ENCODE measurements around the gene CTDSPL. TPM values are rescaled to one million over a fixed set of nuclear protein-coding genes. Genes with fewer than 3 reads are reported as not detected.

Gene CTDSPL
- total RNA-seq, 1 experiment from 2014 or later = 81.9 TPM

DNA sequence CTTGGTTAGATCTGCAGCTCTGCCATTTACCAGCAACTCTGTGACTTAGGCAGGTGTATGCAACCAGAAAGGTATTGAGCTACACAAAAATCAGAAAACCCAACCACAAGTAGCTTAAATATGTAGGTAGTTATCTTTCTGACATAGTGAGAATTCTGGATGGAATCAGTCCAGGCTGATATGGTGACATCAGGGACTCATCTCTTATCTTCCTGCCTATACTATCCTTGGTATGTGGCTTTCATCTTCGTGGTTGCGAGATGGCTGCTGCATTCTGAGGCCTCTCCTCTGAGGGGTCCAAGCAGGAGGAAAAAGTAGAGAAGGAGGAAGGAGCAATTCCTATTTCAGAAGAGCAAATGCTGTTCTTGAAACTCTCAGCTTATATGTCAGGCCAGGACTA is 40.0 kb downstream of the CTDSPL start:
- Mint-ChIP-seq H3K27me3 (ENCODE audit: unreplicated experiment) (no peaks in the 10 kb centered on the region), H3K9me3 (ENCODE audit: low read depth, unreplicated experiment) (no peaks in the 10 kb centered on the region), H3K4me3 (ENCODE audit: low read depth, unreplicated experiment) (no peak overlapping the region), H3K36me3 (ENCODE audit: insufficient read depth, unreplicated experiment) (peaks cover 5% of the 10 kb centered on the region), H3K4me1 (ENCODE audit: low read depth, unreplicated experiment) (peaks cover 42% of the 10 kb centered on the region), H3K27ac (ENCODE audit: unreplicated experiment) (no peak overlapping the region)
- TF ChIP-seq, protein P1, sequence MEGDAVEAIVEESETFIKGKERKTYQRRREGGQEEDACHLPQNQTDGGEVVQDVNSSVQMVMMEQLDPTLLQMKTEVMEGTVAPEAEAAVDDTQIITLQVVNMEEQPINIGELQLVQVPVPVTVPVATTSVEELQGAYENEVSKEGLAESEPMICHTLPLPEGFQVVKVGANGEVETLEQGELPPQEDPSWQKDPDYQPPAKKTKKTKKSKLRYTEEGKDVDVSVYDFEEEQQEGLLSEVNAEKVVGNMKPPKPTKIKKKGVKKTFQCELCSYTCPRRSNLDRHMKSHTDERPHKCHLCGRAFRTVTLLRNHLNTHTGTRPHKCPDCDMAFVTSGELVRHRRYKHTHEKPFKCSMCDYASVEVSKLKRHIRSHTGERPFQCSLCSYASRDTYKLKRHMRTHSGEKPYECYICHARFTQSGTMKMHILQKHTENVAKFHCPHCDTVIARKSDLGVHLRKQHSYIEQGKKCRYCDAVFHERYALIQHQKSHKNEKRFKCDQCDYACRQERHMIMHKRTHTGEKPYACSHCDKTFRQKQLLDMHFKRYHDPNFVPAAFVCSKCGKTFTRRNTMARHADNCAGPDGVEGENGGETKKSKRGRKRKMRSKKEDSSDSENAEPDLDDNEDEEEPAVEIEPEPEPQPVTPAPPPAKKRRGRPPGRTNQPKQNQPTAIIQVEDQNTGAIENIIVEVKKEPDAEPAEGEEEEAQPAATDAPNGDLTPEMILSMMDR (IDR thresholded peaks at IDR 0.05; ENCODE audit: unreplicated experiment) = no peak
- intact Hi-C loops (cut with micrococcal nuclease; ENCODE audit: unreplicated experiment) = no loop called here
- CTCF ChIA-PET = no interaction called here
- BruUV-seq (replicated peaks) = no TSS peak
- DNase-seq = no peak

DNA sequence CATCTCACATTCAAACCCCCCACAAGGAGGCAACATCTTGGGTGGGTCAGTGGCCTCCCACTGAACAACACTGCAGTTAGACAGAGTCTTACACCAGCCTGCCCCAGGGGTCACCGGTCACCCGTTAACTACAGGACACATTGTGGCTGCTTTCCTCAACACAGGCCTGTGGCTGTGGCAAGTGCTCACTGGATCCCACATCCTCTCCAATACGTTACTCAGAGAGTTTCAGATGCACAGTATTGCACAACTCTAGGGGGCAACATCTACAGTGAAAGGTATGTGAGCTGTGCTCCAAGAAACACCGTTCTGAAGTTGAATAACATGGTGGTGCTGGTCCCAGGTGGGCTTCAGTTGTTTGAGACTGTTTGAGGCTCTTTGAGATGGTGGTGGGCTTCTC is 41.0 kb downstream of the CTDSPL start:
- no peak overlapping the region for H3K4me3 Mint-ChIP-seq (ENCODE audit: low read depth, unreplicated experiment)
- no TSS peak for BruUV-seq (replicated peaks)
- H3K27me3 Mint-ChIP-seq (ENCODE audit: unreplicated experiment) = no peaks in the 10 kb centered on the region
- DNase-seq = no peak
- TF ChIP-seq, protein P1 (IDR thresholded peaks at IDR 0.05; ENCODE audit: unreplicated experiment) = no peak
- no peak overlapping the region for H3K27ac Mint-ChIP-seq (ENCODE audit: unreplicated experiment)
- intact Hi-C loops (cut with micrococcal nuclease; ENCODE audit: unreplicated experiment) = no loop called here
- CTCF ChIA-PET = no interaction called here
- H3K36me3 Mint-ChIP-seq (ENCODE audit: insufficient read depth, unreplicated experiment) = peaks cover 5% of the 10 kb centered on the region
- peaks cover 51% of the 10 kb centered on the region for H3K4me1 Mint-ChIP-seq (ENCODE audit: low read depth, unreplicated experiment)
- no peaks in the 10 kb centered on the region for H3K9me3 Mint-ChIP-seq (ENCODE audit: low read depth, unreplicated experiment)

DNA sequence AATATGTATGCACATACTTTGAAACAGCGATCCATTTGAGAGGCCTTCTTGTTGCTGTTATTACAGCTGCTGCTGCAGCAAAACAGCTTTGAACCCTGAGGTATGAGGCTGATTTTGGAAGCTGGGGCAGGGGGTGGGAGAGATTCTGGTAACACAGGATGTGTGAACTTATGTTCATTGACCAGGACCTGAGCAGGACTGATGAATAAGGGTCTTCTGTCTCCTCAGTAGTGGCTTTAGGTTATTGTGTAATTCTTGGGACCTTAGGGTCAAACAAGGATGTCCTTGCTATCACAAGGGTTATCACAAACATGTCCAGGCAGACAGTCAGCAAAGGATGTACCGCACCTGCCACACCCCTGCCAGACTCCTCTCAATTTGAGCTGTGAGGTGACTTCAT is 41.6 kb downstream of the CTDSPL start:
- no peak for DNase-seq
- CTCF ChIA-PET = interaction anchor here (0.6 kb wide), 2 partner anchors 23 to 76 kb away, joined by 3 read pairs; no protein-coding TSS in a partner anchor
- H3K4me3 Mint-ChIP-seq (ENCODE audit: low read depth, unreplicated experiment) = no peak overlapping the region
- TF ChIP-seq, protein P1 (IDR thresholded peaks at IDR 0.05; ENCODE audit: unreplicated experiment) = no peak
- peaks cover 53% of the 10 kb centered on the region for H3K4me1 Mint-ChIP-seq (ENCODE audit: low read depth, unreplicated experiment)
- intact Hi-C loops (cut with micrococcal nuclease; ENCODE audit: unreplicated experiment) = no loop called here
- BruUV-seq (replicated peaks) = no TSS peak
- H3K27ac Mint-ChIP-seq (ENCODE audit: unreplicated experiment) = no peak overlapping the region
- peaks cover 5% of the 10 kb centered on the region for H3K36me3 Mint-ChIP-seq (ENCODE audit: insufficient read depth, unreplicated experiment)
- H3K9me3 Mint-ChIP-seq (ENCODE audit: low read depth, unreplicated experiment) = no peaks in the 10 kb centered on the region
- H3K27me3 Mint-ChIP-seq (ENCODE audit: unreplicated experiment) = no peaks in the 10 kb centered on the region

DNA sequence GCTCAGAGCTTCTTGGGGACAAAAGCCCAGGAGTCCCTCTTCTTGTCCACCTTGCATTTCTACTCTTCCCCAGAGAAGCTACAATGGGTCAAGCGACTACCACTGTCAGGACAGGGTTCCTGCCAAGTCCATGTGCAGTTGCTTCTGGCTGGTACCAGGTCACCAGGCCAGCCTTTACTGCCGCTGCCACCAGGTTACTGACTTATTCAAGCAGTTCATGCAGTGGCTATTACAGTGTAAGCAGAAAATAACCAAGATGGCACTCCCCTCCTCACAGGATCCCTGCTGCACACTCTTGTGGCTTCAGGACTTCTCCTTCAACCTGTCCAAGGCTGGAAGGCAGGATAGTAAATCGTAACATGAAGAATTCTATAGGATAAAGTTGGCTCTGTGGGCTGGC is 42.1 kb downstream of the CTDSPL start:
- H3K27me3 Mint-ChIP-seq (ENCODE audit: unreplicated experiment) = no peaks in the 10 kb centered on the region
- no TSS peak for BruUV-seq (replicated peaks)
- no peak overlapping the region for H3K4me3 Mint-ChIP-seq (ENCODE audit: low read depth, unreplicated experiment)
- CTCF ChIA-PET = interaction anchor here (0.6 kb wide), 2 partner anchors 22 to 76 kb away, joined by 3 read pairs; no protein-coding TSS in a partner anchor
- intact Hi-C loops (cut with micrococcal nuclease; ENCODE audit: unreplicated experiment) = no loop called here
- TF ChIP-seq, protein P1 (IDR thresholded peaks at IDR 0.05; ENCODE audit: unreplicated experiment) = no peak
- H3K9me3 Mint-ChIP-seq (ENCODE audit: low read depth, unreplicated experiment) = no peaks in the 10 kb centered on the region
- H3K27ac Mint-ChIP-seq (ENCODE audit: unreplicated experiment) = peak overlapping the region; percentile 76
- DNase-seq = no peak
- peaks cover 5% of the 10 kb centered on the region for H3K36me3 Mint-ChIP-seq (ENCODE audit: insufficient read depth, unreplicated experiment)
- peaks cover 53% of the 10 kb centered on the region for H3K4me1 Mint-ChIP-seq (ENCODE audit: low read depth, unreplicated experiment)
